Effector memory CD8-positive, alpha-beta T cell (primary cell): Measurements from ENCODE around the gene RAP1GAP.
"Not testable (repeated sequence)": the region's sequence is repeated elsewhere in the genome, so short reads cannot be mapped to it uniquely, and the experiment has no call there.

Experiments used
- ATAC-seq: fragments of 150-1000 bp; cut with Tn5 transposase; replicated peaks from 2 replicates; pipeline ENCODE4 v1.10.0; 2021; ENCODE audit warnings: mild to moderate bottlenecking, moderate library complexity
- DNase-seq, 3 experiments: peaks; one replicate each; pipeline ENCODE4 v3.0.0; 2021
- H3K27ac Mint-ChIP-seq, 2 donors: one replicate each; pipeline ENCODE4 v1.8.0; 2022; ENCODE audit warnings: mild to moderate bottlenecking in 2 of 2, mixed read lengths in 2 of 2, moderate library complexity in 2 of 2
- H3K27me3 Mint-ChIP-seq, 2 donors: one replicate each; pipeline ENCODE4 v1.8.0; 2022; ENCODE audit warnings: mixed read lengths in 2 of 2
- H3K36me3 Mint-ChIP-seq: one replicate; pipeline ENCODE4 v1.8.0; 2022; ENCODE audit warnings: mild to moderate bottlenecking, moderate library complexity, mixed read lengths; ENCODE audit not compliant: insufficient read depth
- H3K4me1 Mint-ChIP-seq, 2 donors: one replicate each; pipeline ENCODE4 v1.8.0; 2022; ENCODE audit warnings: low read depth in 2 of 2, mixed read lengths in 2 of 2
- H3K4me3 Mint-ChIP-seq, 2 donors: one replicate each; pipeline ENCODE4 v1.8.0; 2022; ENCODE audit warnings: mild to moderate bottlenecking in 2 of 2, mixed read lengths in 2 of 2, moderate library complexity in 2 of 2
- H3K9me3 Mint-ChIP-seq, 2 donors: one replicate each; pipeline ENCODE4 v1.8.0; 2022; ENCODE audit warnings: mixed read lengths in 2 of 2

The RAP1GAP gene

DNA sequence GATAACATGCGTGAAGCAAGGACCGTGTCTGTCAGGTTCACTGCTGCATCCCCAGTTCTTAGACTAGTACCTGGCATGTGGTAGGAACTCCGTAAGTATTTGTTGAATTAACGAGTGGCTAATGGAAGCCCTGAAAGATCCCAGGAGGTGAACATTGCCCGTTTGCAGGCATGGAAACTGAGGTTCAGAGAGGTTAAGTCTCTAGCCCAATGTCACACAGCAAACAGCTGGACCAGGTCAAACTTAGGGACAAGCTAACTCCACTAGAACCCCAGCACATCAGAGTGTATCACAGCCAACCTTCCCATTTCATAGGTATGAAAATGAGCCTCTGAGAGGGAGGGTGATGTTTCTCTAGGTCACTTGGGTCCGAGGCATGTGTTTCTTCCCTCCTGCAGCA is 27.6 kb downstream of the RAP1GAP start:
- ATAC-seq: no peak
- peaks cover 44 to 71% of the 10 kb centered on the region in 2 donors for H3K27me3 Mint-ChIP-seq
- no peaks in the 10 kb centered on the region for H3K9me3 Mint-ChIP-seq
- no peak overlapping the region for H3K4me3 Mint-ChIP-seq
- no peak for DNase-seq
- no peaks in the 10 kb centered on the region for H3K36me3 Mint-ChIP-seq
- H3K27ac Mint-ChIP-seq: no peak overlapping the region
- no peaks in the 10 kb centered on the region for H3K4me1 Mint-ChIP-seq

DNA sequence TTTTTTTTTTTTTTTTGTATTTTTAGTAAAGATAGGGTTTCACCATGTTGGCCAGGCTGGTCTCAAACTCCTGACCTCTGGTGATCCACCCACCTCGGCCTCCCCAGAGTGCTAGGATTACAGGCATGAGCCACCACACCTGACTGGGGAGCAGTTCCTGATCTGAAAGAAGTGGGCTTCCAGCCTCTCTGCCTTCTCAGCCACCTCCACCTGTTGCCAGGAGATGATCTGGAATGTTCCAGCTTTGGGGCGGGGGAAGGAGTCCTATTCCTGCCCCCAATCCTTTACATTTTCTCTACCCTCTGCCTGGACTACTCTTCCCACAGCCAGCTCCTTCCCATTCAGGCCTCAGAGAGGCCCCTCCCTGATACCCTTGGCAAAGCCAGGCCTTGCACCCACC is 28.1 kb downstream of the RAP1GAP start:
- no peaks in the 10 kb centered on the region for H3K9me3 Mint-ChIP-seq
- H3K36me3 Mint-ChIP-seq: no peaks in the 10 kb centered on the region
- peaks cover 39 to 71% of the 10 kb centered on the region in 2 donors for H3K27me3 Mint-ChIP-seq
- DNase-seq (no peak), ATAC-seq (no peak)
- no peak overlapping the region for H3K27ac Mint-ChIP-seq
- no peak overlapping the region for H3K4me3 Mint-ChIP-seq
- no peaks in the 10 kb centered on the region for H3K4me1 Mint-ChIP-seq

DNA sequence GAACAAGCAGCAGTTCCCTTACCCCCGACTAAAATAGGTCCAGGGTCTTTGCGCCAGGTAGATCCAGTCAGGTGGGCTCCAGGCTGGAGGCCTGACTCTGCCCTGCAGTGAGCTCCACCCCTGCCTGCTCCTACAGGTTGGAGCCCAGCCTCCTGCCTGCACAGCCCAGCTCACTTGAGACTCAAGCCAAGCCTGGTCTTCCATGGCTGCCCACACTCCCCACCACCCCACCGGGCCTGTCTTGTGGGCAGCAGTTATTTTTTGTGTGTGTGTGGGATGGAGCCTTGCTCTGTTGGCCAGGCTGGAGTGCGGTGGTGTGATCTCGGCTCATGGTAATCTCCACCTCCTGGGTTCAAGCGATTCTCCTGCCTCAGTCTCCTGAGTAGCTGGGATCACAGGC is 28.5 kb downstream of the RAP1GAP start:
- no peak overlapping the region for H3K27ac Mint-ChIP-seq

GRCh38 chr1:21639594-21640041 is 29.5 kb downstream of the RAP1GAP start:
- no peak overlapping the region for H3K4me3 Mint-ChIP-seq
- no peaks in the 10 kb centered on the region for H3K9me3 Mint-ChIP-seq
- H3K4me1 Mint-ChIP-seq: no peaks in the 10 kb centered on the region
- H3K27me3 Mint-ChIP-seq: peaks cover 40 to 74% of the 10 kb centered on the region in 2 donors
- ATAC-seq: no peak
- H3K36me3 Mint-ChIP-seq: no peaks in the 10 kb centered on the region
- no peak overlapping the region for H3K27ac Mint-ChIP-seq
- DNase-seq: no peak

More for the DNA sequence above, 28.5 kb downstream of the RAP1GAP start:
- Mint-ChIP-seq H3K4me1 (no peaks in the 10 kb centered on the region), H3K9me3 (no peaks in the 10 kb centered on the region), H3K36me3 (no peaks in the 10 kb centered on the region), H3K27me3 (peaks cover 35 to 70% of the 10 kb centered on the region in 2 donors), H3K4me3 (no peak overlapping the region)
- ATAC-seq: no peak
- no peak for DNase-seq

DNA sequence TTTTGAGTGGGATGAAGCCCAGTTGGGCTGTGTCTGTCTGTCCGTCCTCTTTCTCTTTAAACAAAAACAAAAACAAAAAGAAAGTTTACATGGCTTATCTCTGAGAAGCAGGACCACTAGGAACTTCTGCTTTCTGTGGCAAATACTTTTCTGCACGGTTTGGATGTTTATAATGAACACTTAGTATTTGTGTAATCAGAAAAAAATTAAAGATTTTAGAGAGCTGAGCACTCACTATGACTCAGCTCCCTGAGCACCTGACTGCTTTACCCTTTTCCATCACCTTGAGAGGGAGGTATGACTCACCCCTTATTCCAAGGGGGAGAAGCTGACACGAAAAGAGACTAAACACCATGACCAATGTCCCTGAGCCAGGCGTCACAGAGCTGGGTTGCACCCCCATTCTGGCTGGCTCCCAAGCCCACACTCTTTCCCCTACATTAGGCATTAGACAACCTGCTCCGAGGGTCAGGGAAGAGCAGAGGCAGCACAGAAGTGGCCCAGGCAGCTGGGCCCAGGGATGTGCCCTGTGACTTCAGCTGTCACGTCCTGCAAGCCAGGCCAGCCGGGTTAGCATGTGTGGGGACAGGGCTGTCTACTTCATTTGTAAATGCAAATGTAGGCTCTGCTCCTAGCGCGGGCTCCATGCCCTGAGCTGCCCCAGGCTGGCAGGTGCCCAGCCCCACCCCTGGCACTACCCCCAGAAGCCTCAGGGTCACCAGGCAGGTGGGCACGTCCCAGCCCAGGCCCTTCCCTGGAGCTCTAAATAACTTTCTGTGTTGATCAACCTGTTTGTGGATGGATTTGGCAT is 30.4 kb downstream of the RAP1GAP start:
- H3K27me3 Mint-ChIP-seq: peaks cover 33 to 74% of the 10 kb centered on the region in 2 donors
- DNase-seq (no peak), ATAC-seq (no peak)
- H3K4me3 Mint-ChIP-seq: no peak overlapping the region
- no peaks in the 10 kb centered on the region for H3K36me3 Mint-ChIP-seq
- no peak overlapping the region for H3K27ac Mint-ChIP-seq
- H3K4me1 Mint-ChIP-seq: no peaks in the 10 kb centered on the region
- no peaks in the 10 kb centered on the region for H3K9me3 Mint-ChIP-seq

- no peaks in the 10 kb centered on the region for H3K4me1 Mint-ChIP-seq
- DNase-seq: no peak
- H3K4me3 Mint-ChIP-seq: no peak overlapping the region
- H3K27me3 Mint-ChIP-seq: peaks cover 30 to 74% of the 10 kb centered on the region in 2 donors
- no peak overlapping the region for H3K27ac Mint-ChIP-seq
- ATAC-seq: no peak
- no peaks in the 10 kb centered on the region for H3K36me3 Mint-ChIP-seq
- H3K9me3 Mint-ChIP-seq: no peaks in the 10 kb centered on the region
Observed at GRCh38 chr1:21637514-21637913, 31.6 kb downstream of the RAP1GAP start.

DNA sequence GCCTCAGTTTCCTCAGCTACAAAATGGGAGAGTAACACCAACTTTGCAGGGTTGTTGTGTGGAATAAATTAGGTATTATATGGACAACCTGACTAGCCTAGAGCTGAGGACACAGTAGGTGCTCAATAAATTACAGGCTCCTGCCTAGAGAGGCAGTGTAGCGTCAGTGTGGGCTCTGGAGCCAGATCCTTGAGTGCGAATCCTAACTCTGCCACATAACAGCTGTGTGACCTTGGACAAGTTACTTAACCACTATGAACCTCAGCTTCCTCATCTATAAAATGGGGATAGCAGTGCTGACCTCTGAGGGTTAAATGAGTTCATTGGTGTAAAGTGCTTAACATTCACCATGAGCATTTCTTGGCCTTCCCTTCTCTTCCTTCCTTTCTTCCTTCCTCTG is 33.1 kb downstream of the RAP1GAP start:
- Mint-ChIP-seq H3K36me3 (no peaks in the 10 kb centered on the region), H3K27me3 (peaks cover 34 to 74% of the 10 kb centered on the region in 2 donors), H3K9me3 (no peaks in the 10 kb centered on the region), H3K4me1 (peaks cover 0 to 3% of the 10 kb centered on the region in 2 donors), H3K4me3 (no peak overlapping the region), H3K27ac (no peak overlapping the region)
- ATAC-seq: no peak
- DNase-seq: no peak

GRCh38 chr1:21634806-21635535 is 34.2 kb downstream of the RAP1GAP start:
- H3K27ac Mint-ChIP-seq: no peak overlapping the region
- peaks cover 0 to 3% of the 10 kb centered on the region in 2 donors for H3K4me1 Mint-ChIP-seq
- no peaks in the 10 kb centered on the region for H3K36me3 Mint-ChIP-seq
- ATAC-seq (no peak), DNase-seq (no peak)
- no peak overlapping the region for H3K4me3 Mint-ChIP-seq
- no peaks in the 10 kb centered on the region for H3K9me3 Mint-ChIP-seq
- H3K27me3 Mint-ChIP-seq: peaks cover 36 to 74% of the 10 kb centered on the region in 2 donors

DNA sequence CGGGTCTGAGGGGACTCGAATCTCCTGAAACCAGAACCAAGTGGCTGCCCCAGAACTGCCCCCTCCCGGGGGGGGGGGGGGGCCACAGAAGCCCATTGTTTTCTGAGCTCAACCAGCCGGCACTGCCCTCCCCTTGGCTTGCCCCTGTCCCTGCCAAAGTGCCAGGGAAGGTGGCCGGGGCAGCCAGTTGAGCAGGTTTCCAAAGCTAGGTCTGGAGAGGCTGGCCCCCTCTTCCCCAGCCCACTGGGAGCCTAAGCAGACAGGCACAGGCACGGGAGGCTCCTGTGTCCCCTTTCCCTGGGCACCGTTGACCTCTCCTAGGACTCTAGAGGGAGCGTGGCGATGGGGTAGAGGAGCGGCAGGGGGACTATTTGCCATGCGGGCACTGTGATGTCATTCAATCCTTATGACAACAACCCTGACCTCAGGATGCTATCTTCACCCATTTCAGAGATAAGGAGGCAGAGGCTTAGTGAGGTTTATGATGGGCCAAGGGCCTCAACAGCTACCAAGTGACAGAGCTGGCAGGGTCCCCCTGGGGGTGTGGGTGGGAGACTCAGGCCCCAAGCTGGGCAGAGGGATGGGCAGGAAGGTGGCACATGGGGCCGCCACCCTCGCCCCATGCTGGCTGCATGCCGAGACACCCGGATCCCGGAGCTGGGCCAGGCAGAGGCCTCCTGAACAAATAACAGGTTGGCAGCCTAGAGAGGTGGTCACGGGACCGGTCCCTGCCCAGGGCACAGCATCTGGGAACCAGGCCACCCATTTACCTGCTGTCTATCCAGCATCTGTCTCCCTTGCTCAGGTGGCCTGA is 35.0 kb downstream of the RAP1GAP start:
- H3K9me3 Mint-ChIP-seq: no peaks in the 10 kb centered on the region
- ATAC-seq (no peak), DNase-seq (no peak)

DNA sequence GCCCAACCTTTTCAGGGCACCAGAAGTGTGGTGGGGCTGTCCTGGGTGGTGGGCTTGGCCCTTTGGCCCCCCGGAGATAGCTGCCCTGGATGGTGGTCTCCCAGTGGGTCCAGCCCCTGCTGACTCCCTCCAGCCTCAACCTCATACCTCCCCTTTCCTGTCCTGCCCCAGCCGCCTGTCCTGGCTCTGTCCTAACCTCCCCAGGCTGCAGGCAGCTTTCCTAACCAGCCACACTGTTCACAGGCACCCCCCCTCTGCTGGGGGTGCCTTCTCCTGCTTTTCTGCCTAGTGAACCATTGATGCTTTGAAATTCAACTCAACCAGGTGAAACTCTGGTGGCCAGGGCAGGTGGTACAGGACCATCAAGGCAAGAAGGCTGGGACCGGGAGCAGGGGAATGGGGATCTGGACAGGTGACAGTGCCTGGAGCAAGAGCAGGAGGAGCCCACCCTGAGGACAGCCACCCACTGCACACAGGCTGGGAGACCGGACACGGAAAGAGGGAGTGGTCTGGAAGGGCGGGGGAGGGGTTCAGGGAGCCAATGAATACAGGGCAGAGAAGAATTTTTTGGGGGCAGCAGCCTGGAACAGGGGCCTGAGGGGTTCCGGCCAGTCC is 35.9 kb downstream of the RAP1GAP start:
- Mint-ChIP-seq H3K4me3 (no peak overlapping the region), H3K36me3 (no peaks in the 10 kb centered on the region), H3K4me1 (peaks cover 0 to 3% of the 10 kb centered on the region in 2 donors), H3K9me3 (no peaks in the 10 kb centered on the region), H3K27me3 (peaks cover 36 to 76% of the 10 kb centered on the region in 2 donors), H3K27ac (no peak overlapping the region)
- ATAC-seq (no peak), DNase-seq (no peak)

More for the DNA sequence above, 35.0 kb downstream of the RAP1GAP start:
- Mint-ChIP-seq H3K36me3 (no peaks in the 10 kb centered on the region), H3K27me3 (peaks cover 36 to 74% of the 10 kb centered on the region in 2 donors), H3K27ac (no peak overlapping the region), H3K4me1 (peaks cover 0 to 3% of the 10 kb centered on the region in 2 donors), H3K4me3 (no peak overlapping the region)

DNA sequence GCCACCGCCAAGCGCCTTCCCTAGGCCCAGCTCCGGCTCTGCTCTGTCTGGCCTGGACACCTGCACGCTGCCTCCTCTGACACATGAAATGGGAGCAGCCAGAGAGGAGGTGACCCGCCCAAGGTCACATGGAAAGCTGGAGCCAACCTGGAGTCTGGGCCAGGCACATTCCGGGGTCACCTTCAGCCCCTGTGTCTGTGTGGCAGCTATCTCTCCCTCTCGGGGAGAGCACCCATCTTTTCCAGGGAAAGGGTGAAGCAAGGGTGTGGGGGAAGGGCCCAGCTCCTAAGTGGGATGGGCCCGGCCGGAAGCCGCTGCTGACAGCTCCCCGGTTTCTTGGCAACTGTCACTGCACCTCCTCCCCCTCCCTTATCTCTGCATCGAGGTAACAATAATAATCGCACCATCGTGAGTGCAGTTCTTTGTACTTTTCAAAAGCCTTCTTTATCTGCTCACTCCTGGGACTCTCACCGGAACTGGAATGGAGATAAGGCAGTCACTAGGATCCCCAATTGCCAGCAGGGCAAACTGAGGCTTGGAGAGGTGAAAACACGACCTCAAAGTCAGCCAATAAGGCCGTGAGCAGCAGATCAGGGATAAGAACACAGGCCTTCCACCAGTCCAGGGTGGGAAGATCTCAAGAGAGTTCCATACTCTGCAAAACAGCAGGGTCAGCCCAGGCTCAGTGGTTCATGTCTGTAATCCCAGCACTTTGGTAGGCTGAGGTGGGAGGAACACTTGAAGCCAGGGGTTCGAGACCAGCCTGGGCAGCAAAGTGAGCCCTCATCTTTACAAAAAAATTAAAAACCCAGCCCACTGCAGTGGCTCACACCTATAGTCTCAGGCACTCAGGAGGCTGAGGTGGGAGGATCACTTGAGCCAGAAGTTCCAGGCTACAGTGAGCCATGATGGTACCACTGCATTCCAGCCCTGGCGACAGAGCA is 36.9 kb downstream of the RAP1GAP start:
- no peak overlapping the region for H3K27ac Mint-ChIP-seq
- H3K27me3 Mint-ChIP-seq: peaks cover 36 to 76% of the 10 kb centered on the region in 2 donors
- H3K36me3 Mint-ChIP-seq: no peaks in the 10 kb centered on the region
- no peak for DNase-seq
- no peak for ATAC-seq
- no peak overlapping the region for H3K4me3 Mint-ChIP-seq
- no peaks in the 10 kb centered on the region for H3K9me3 Mint-ChIP-seq
- peaks cover 0 to 3% of the 10 kb centered on the region in 2 donors for H3K4me1 Mint-ChIP-seq

DNA sequence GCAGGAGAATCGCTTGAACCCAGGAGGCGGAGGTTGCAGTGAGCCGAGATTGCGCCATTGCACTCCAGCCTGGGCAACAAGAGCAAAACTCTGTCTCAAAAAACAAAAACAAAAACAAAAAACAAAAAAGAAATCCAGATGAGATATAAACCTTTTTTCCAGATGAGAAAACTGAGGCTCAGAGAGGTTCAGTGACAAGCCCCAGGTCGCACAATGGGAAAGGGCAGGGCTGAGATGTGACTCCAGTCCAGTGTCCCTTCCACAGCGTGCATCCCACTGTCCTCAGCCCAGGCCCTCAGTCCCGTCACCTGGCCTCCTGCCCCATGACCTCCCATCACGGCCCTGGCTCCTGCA is 37.6 kb downstream of the RAP1GAP start:
- ATAC-seq, H3K36me3 Mint-ChIP-seq, H3K9me3 Mint-ChIP-seq, DNase-seq, H3K4me3 Mint-ChIP-seq, H3K4me1 Mint-ChIP-seq, H3K27ac Mint-ChIP-seq: not testable (repeated sequence)
- H3K27me3 Mint-ChIP-seq: peaks cover 36 to 74% of the 10 kb centered on the region in 2 donors
